Peyer's patch (tissue), 4 donors: Measurements from ENCODE around the gene ABCG4. TPM values are rescaled to one million over a fixed set of nuclear protein-coding genes. Genes with fewer than 3 reads are reported as not detected.
A peak's percentile ranks its signal among the peaks of the same experiment; 100 is the strongest.

Experiments used
- DNase-seq, 3 donors: peaks; one replicate each; pipeline ENCODE4 v3.0.0-alpha.2; 2017 to 2019
- H3K27ac ChIP-seq, 4 donors: fragments of 200-600 bp; sonication (generic); one replicate each; pipeline ENCODE4 v1.5.1; 2016 to 2019
- H3K27me3 ChIP-seq, 2 donors: fragments of 200-600 bp; sonication (generic); one replicate each; pipeline ENCODE4 v1.5.1; 2019
- H3K36me3 ChIP-seq, 3 donors: fragments of 200-600 bp; sonication (generic); one replicate each; pipeline ENCODE4 v1.5.1; 2016 to 2019
- H3K4me1 ChIP-seq, 4 donors: fragments of 200-600 bp; sonication (generic); one replicate each; pipeline ENCODE4 v1.5.1; 2016 to 2019
- H3K4me3 ChIP-seq, 4 donors: fragments of 200-600 bp; sonication (generic); 1 replicate in 3 of 4; 2 replicates in 1 of 4; pipeline ENCODE4 v1.5.1; 2016 to 2019; ENCODE audit warnings: mild to moderate bottlenecking in 1 of 4
- H3K9me3 ChIP-seq, 4 donors: fragments of 200-600 bp; sonication (generic); one replicate each; pipeline ENCODE4 v1.5.1; 2016 to 2019; ENCODE audit warnings: mild to moderate bottlenecking in 1 of 4
- POLR2A ChIP-seq, 2 donors: fragments of 450-650 bp; IDR thresholded peaks; one replicate each; pipeline ENCODE4 v1.5.1; 2017; ENCODE audit warnings: antibody characterized with exemption in 2 of 2, mild to moderate bottlenecking in 2 of 2, moderate library complexity in 2 of 2
- total RNA-seq, 4 donors: library from RNA; depleted of rRNA; stranded (reverse); fragments of >200 nt; gene quantifications; one replicate each; pipeline ENCODE4 v1.1.0, GENCODE V29; 2016
- TF ChIP-seq, protein P1 (sequence below), 6 experiments: fragments of 450-650 bp in 4 of 6; fragments of 200-600 bp in 2 of 6; sonication (generic) in 1 of 6; IDR thresholded peaks; one replicate each; pipeline ENCODE4 v1.5.1; 2017 to 2019; ENCODE audit warnings: antibody characterized with exemption in 6 of 6, mild to moderate bottlenecking in 3 of 6, moderate library complexity in 1 of 6

Gene ABCG4
- total RNA-seq, 4 donors from 2014 or later: not detected

DNA sequence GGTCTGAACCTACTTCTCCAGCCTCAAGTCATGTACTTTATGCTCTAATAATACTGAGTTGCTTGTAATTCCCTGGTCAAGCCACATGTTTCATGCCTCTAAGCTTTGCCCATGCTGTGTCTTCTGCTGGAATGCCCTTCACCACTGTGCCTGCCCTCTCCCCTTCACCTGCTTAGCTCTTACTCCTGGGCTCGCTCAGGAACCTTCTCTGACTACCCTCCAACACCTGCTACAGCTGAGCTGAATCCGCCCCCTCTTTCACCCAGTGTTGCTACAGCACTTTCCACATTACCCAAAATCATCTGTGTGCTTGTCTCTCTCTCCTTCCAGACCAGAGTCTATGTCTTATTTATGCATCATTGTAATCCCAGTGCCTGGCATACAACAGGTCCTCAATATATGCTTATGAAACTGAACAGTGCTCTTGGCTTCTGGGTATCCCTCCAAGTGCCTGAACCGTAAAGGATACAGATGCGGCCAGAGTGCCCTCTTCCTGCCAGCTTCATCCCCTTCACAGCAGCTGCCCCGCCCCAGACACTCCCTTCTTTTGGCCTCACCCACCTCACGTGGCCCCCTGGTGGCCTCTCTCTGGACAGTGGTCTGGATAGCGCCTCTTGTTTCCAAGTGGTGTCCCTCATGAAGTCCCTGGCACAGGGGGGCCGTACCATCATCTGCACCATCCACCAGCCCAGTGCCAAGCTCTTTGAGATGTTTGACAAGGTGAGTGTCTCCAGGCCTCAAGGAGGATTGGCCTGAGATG, 7.1 kb downstream of the ABCG4 start:
- TF ChIP-seq, protein P1, sequence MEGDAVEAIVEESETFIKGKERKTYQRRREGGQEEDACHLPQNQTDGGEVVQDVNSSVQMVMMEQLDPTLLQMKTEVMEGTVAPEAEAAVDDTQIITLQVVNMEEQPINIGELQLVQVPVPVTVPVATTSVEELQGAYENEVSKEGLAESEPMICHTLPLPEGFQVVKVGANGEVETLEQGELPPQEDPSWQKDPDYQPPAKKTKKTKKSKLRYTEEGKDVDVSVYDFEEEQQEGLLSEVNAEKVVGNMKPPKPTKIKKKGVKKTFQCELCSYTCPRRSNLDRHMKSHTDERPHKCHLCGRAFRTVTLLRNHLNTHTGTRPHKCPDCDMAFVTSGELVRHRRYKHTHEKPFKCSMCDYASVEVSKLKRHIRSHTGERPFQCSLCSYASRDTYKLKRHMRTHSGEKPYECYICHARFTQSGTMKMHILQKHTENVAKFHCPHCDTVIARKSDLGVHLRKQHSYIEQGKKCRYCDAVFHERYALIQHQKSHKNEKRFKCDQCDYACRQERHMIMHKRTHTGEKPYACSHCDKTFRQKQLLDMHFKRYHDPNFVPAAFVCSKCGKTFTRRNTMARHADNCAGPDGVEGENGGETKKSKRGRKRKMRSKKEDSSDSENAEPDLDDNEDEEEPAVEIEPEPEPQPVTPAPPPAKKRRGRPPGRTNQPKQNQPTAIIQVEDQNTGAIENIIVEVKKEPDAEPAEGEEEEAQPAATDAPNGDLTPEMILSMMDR (IDR thresholded peaks at IDR 0.05): peak in 1 of 6 experiments; percentile 8
- no peak for TF ChIP-seq POLR2A (IDR thresholded peaks at IDR 0.05)
- H3K27ac ChIP-seq: no peak overlapping the region
- DNase-seq: peak in 1 of 3 donors; percentile 22
- H3K4me3 ChIP-seq: no peak overlapping the region
- no peaks in the 10 kb centered on the region for H3K27me3 ChIP-seq
- H3K9me3 ChIP-seq: no peaks in the 10 kb centered on the region
- H3K4me1 ChIP-seq: no peaks in the 10 kb centered on the region
- no peaks in the 10 kb centered on the region for H3K36me3 ChIP-seq

DNA sequence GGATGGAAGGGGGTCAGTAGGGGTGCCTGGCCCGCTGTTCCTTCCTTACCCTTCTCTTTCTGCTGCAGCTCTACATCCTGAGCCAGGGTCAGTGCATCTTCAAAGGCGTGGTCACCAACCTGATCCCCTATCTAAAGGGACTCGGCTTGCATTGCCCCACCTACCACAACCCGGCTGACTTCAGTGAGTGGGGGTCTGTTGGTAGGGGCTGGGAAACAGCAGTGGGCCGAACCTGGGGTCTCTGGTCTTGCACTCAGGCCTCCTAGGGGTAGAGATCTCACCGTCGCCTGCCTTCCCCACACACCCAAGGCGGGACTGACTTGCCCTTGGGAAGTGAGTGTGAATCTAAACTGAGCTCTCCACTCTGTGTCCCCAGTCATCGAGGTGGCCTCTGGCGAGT, 7.6 kb downstream of the ABCG4 start:
- H3K36me3 ChIP-seq: no peaks in the 10 kb centered on the region
- DNase-seq: no peak
- H3K27me3 ChIP-seq: no peaks in the 10 kb centered on the region
- no peak overlapping the region for H3K27ac ChIP-seq
- TF ChIP-seq, protein P1 (IDR thresholded peaks at IDR 0.05): no peak
- no peak for TF ChIP-seq POLR2A (IDR thresholded peaks at IDR 0.05)
- H3K4me3 ChIP-seq: no peak overlapping the region
- H3K4me1 ChIP-seq: no peaks in the 10 kb centered on the region
- no peaks in the 10 kb centered on the region for H3K9me3 ChIP-seq

DNA sequence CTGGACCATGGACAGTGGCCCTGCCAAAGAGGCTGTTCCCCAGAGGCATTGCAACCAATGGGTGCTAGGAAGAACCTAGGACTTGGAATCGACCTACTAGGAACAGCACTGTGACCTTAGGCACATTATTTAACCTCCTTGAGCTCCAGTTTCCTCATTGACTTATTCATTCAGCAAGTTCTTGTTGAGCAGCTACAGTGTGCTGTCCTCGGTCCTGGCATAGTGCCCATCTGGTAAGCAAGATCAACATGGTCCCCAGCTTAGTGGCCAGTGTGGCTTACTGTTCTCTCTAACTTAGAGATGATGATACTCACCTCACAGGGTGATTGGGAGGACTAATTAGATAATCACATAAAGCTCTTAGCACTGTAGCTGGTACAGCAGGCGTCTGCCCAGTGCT, 8.2 kb downstream of the ABCG4 start:
- TF ChIP-seq POLR2A (IDR thresholded peaks at IDR 0.05): no peak
- TF ChIP-seq, protein P1 (IDR thresholded peaks at IDR 0.05): no peak
- H3K4me1 ChIP-seq: no peaks in the 10 kb centered on the region
- H3K27me3 ChIP-seq: no peaks in the 10 kb centered on the region
- H3K9me3 ChIP-seq: no peaks in the 10 kb centered on the region
- no peak overlapping the region for H3K27ac ChIP-seq
- no peak overlapping the region for H3K4me3 ChIP-seq
- no peaks in the 10 kb centered on the region for H3K36me3 ChIP-seq
- DNase-seq: no peak

DNA sequence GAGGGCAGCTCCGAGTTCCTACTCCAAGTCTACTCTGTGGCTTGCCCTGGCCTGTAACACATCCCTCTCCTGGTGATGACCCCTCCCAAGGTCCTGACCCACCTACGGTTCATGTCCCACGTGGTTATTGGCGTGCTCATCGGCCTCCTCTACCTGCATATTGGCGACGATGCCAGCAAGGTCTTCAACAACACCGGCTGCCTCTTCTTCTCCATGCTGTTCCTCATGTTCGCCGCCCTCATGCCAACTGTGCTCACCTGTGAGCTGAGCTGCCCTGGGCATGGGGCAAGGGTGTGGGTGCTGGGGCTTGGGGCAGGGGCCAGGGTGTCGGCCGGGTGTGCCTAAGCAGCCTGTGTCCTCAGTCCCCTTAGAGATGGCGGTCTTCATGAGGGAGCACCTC, 9.6 kb downstream of the ABCG4 start:
- no peaks in the 10 kb centered on the region for H3K27me3 ChIP-seq
- H3K4me3 ChIP-seq: no peak overlapping the region
- no peak for TF ChIP-seq POLR2A (IDR thresholded peaks at IDR 0.05)
- TF ChIP-seq, protein P1 (IDR thresholded peaks at IDR 0.05): no peak
- H3K9me3 ChIP-seq: no peaks in the 10 kb centered on the region
- no peak for DNase-seq
- no peaks in the 10 kb centered on the region for H3K36me3 ChIP-seq
- no peaks in the 10 kb centered on the region for H3K4me1 ChIP-seq
- no peak overlapping the region for H3K27ac ChIP-seq

DNA sequence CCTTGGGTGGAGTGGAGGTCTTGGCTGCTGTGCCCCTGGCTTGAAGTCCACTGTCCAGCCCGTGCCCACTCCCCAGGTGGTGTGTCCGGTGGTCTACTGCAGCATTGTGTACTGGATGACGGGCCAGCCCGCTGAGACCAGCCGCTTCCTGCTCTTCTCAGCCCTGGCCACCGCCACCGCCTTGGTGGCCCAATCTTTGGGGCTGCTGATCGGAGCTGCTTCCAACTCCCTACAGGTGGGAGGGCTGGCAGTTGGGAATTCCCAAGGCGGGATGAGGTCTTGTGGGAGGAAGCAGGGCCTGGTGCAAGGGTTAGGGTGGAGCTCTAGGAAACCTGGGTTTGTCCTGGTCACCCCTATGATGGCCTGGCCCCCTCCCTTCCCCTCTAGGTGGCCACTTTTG, 11.3 kb downstream of the ABCG4 start:
- no peaks in the 10 kb centered on the region for H3K27me3 ChIP-seq
- H3K4me1 ChIP-seq: no peaks in the 10 kb centered on the region
- no peak for DNase-seq
- H3K27ac ChIP-seq: no peak overlapping the region
- H3K36me3 ChIP-seq: no peaks in the 10 kb centered on the region
- TF ChIP-seq POLR2A (IDR thresholded peaks at IDR 0.05): no peak
- TF ChIP-seq, protein P1 (IDR thresholded peaks at IDR 0.05): no peak
- no peaks in the 10 kb centered on the region for H3K9me3 ChIP-seq
- no peak overlapping the region for H3K4me3 ChIP-seq
